ENCODE results near the gene HBZ. TPM values are rescaled to one million over a fixed set of nuclear protein-coding genes. Genes with fewer than 3 reads are reported as not detected.
A peak's percentile ranks its signal among the peaks of the same experiment; 100 is the strongest.

Gene HBZ
- total and polyA plus RNA-seq, 9 of the 15 experiments (the other 6 are each of a cell fraction or from before 2014, with no cell fraction given), result 58.0 to 610 (median 113) TPM

GRCh38 chr16:180681-181564 is 28.5 kb downstream of the HBZ start (continued):
- TF ChIP-seq ARHGAP35 (IDR thresholded peaks at IDR 0.05; ENCODE audit: partially characterized antibody), result peak; percentile 84
- no peak for TF ChIP-seq SMAD1 (IDR thresholded peaks at IDR 0.05; ENCODE audit: low read depth, low read length, partially characterized antibody)
- TF ChIP-seq ZNF24 (IDR thresholded peaks at IDR 0.05), result 0 out of 2 replicates have a peak, but pooled peaks have one; percentile 45
- TF ChIP-seq USF2 (CRISPR knock-in tag; IDR thresholded peaks at IDR 0.05), result 0 out of 2 replicates have a peak, but pooled peaks have one; percentile 4
- TF ChIP-seq U2AF1 (optimal IDR thresholded peaks at IDR 0.05; ENCODE audit: low read depth, low read length), result peak; percentile 91
- no peak for TF ChIP-seq ZNF3 (CRISPR knock-in tag; IDR thresholded peaks at IDR 0.05)
- no peak for TF ChIP-seq ZNF644 (tag; IDR thresholded peaks at IDR 0.05; ENCODE audit: low read depth)
- no peak for TF ChIP-seq HSF4 (CRISPR knock-in tag; IDR thresholded peaks at IDR 0.05; ENCODE audit: borderline replicate concordance)
- no peak for TF ChIP-seq CBFA2T2 (conservative IDR thresholded peaks at IDR 0.05)
- no peak for TF ChIP-seq SETDB1 (IDR thresholded peaks at IDR 0.05; ENCODE audit: low read length)
- TF ChIP-seq HLTF (IDR thresholded peaks at IDR 0.05), result no peak
- no peak for TF ChIP-seq ZNF785 (CRISPR knock-in tag; IDR thresholded peaks at IDR 0.05)
- peak in 1 of 2 experiments; percentile 80; a peak in 1 of 3 replicates for TF ChIP-seq CBX3 (IDR thresholded peaks at IDR 0.05; ENCODE audit: borderline replicate concordance in 1 of 2, low read length in 2 of 2)
- TF ChIP-seq SMARCA5 (IDR thresholded peaks at IDR 0.05), result no peak
- peak; percentile 39; the same call in 1 of the 2 replicates for TF ChIP-seq CREM (IDR thresholded peaks at IDR 0.05; ENCODE audit: low read depth)
- TF ChIP-seq SRF (CRISPR knock-in tag; IDR thresholded peaks at IDR 0.05), result peak in 1 of 2 experiments; percentile 77; a peak in 2 of 4 replicates
- no peak for TF ChIP-seq KAT2B (IDR thresholded peaks at IDR 0.05; ENCODE audit: low read depth, low read length)
- TF ChIP-seq PHF21A (IDR thresholded peaks at IDR 0.05; ENCODE audit: borderline replicate concordance, low read depth), result peak; percentile 63
- peak; percentile 59; the same call in 1 of the 2 replicates for TF ChIP-seq MECOM (CRISPR knock-in tag; IDR thresholded peaks at IDR 0.05)
- no peak for TF ChIP-seq ZNF764 (CRISPR knock-in tag; IDR thresholded peaks at IDR 0.05; ENCODE audit: low read depth)
- TF ChIP-seq ZNF589 (CRISPR knock-in tag; IDR thresholded peaks at IDR 0.05; ENCODE audit: low read depth), result no peak
- TF ChIP-seq ZNF184 (CRISPR knock-in tag; IDR thresholded peaks at IDR 0.05), result no peak
- peak; percentile 54 to 86; a peak in 2 of 4 replicates for TF ChIP-seq NONO (IDR thresholded peaks at IDR 0.05; ENCODE audit: low read depth in 2 of 2, low read length in 1 of 2)
- no peak for TF ChIP-seq ZNF408 (CRISPR knock-in tag; IDR thresholded peaks at IDR 0.05; ENCODE audit: low read depth)
- peak; percentile 97; the same call in 1 of the 2 replicates for TF ChIP-seq AFF4 (CRISPR knock-in tag; IDR thresholded peaks at IDR 0.05)
- no peak for TF ChIP-seq XRCC3 (IDR thresholded peaks at IDR 0.05)
